Testis (tissue), 3 donors: ENCODE measurements around the gene TRIM29. TPM values are rescaled to one million over a fixed set of nuclear protein-coding genes. Genes with fewer than 3 reads are reported as not detected.

Experiments
- DNase-seq: peaks from one replicate; pipeline ENCODE4 v3.0.0-alpha.2; 2019
- H3K27ac ChIP-seq, 2 donors: fragments of 200-600 bp; sonication (generic); one replicate each; pipeline ENCODE4 v1.5.1; 2019
- H3K27me3 ChIP-seq: fragments of 200-600 bp; sonication (generic); one replicate; pipeline ENCODE4 v1.5.1; 2019
- H3K36me3 ChIP-seq: fragments of 200-600 bp; sonication (generic); one replicate; pipeline ENCODE4 v1.5.1; 2017; ENCODE audit warnings: low read depth; ENCODE audit errors: missing control alignments
- H3K4me1 ChIP-seq: fragments of 200-600 bp; sonication (generic); one replicate; pipeline ENCODE4 v1.5.1; 2019
- H3K4me3 ChIP-seq, 2 donors: fragments of 200-600 bp; sonication (generic); one replicate each; pipeline ENCODE4 v1.5.1; 2017 to 2019
- H3K9me3 ChIP-seq: fragments of 200-600 bp; sonication (generic); one replicate; pipeline ENCODE4 v1.5.1; 2017
- CTCF ChIP-seq, 3 experiments: fragments of 450-650 bp in 2 of 3; fragments of 200-600 bp in 1 of 3; sonication (generic) in 1 of 3; IDR thresholded peaks; one replicate each; pipeline ENCODE4 v1.5.1; 2016 to 2019; ENCODE audit warnings: antibody characterized with exemption in 3 of 3, mild to moderate bottlenecking in 2 of 3, moderate library complexity in 1 of 3
- POLR2A ChIP-seq: fragments of 450-650 bp; IDR thresholded peaks from one replicate; pipeline ENCODE4 v1.6.1; 2017; ENCODE audit warnings: antibody characterized with exemption, mild to moderate bottlenecking, moderate library complexity
- WGBS, 2 donors: methylation state at CpG; one replicate each; pipeline ENCODE4 v1.1.5; 2018; 5-methylcytosine and 5-hydroxymethylcytosine counted together
- intact Hi-C: fragments of 100-400 bp; cut with DNase I; formaldehyde crosslinking; loops from one replicate; pipeline ENCODE4 v1.15.1; 2023; ENCODE audit warnings: low total_unique reads
- polyA plus RNA-seq: library from polyadenylated mRNA; stranded (reverse); fragments of 350-450 nt; fragmentation: Illumina TruSeq; extraction: RNeasy Lipid Tissue Mini Kit (QIAGEN cat#74804); gene quantifications from one replicate; pipeline ENCODE4 v1.2.3, GENCODE V29; 2014; ENCODE audit warnings: low read depth, low replicate concordance; ENCODE audit not compliant: insufficient read depth
- total RNA-seq, 2 donors: library from RNA; depleted of rRNA; stranded (reverse); fragments of >200 nt; gene quantifications; one replicate each; pipeline ENCODE4 v1.2.3, GENCODE V29; 2016

The TRIM29 gene
- total and polyA plus RNA-seq, 3 donors from 2014 or later: 11.6 to 18.2 (median 12.3) TPM

GRCh38 chr11:120184946-120185705 lies 47.2 kb upstream of the TRIM29 start:
- intact Hi-C loops: no loop called here
- WGBS, 2 donors: 23 to 64% methylated on average over 4 to 7 of the region's 7 CpGs
- DNase-seq: peak; percentile 82
- Histone ChIP-seq H3K27ac (peak overlapping the region in 1 of 2 donors; percentile 54), H3K27me3 (no peaks in the 10 kb centered on the region), H3K4me3 (no peak overlapping the region), H3K36me3 (no peaks in the 10 kb centered on the region), H3K9me3 (no peaks in the 10 kb centered on the region), H3K4me1 (peaks cover 29% of the 10 kb centered on the region)
- TF ChIP-seq CTCF (IDR thresholded peaks at IDR 0.05): no peak
- no peak for TF ChIP-seq POLR2A

GRCh38 chr11:120184371-120184945 lies 46.5 kb upstream of the TRIM29 start:
- WGBS, 2 donors: 54 to 67% methylated on average over 11 of the region's 11 CpGs
- peaks cover 29% of the 10 kb centered on the region for H3K4me1 ChIP-seq
- H3K36me3 ChIP-seq: no peaks in the 10 kb centered on the region
- no peaks in the 10 kb centered on the region for H3K27me3 ChIP-seq
- H3K4me3 ChIP-seq: no peak overlapping the region
- no peak for TF ChIP-seq POLR2A
- no peak for TF ChIP-seq CTCF (IDR thresholded peaks at IDR 0.05)
- peak; percentile 42 for DNase-seq
- H3K27ac ChIP-seq: no peak overlapping the region
- no peaks in the 10 kb centered on the region for H3K9me3 ChIP-seq
- intact Hi-C loops: no loop called here

GRCh38 chr11:120183701-120184141 lies 45.8 kb upstream of the TRIM29 start:
- intact Hi-C loops: no loop called here
- H3K4me1 ChIP-seq: peaks cover 29% of the 10 kb centered on the region
- TF ChIP-seq POLR2A (no peak), CTCF (IDR thresholded peaks at IDR 0.05) (no peak)
- 84 to 87% methylated on average over 7 of the region's 7 CpGs for WGBS, 2 donors
- H3K9me3 ChIP-seq: no peaks in the 10 kb centered on the region
- H3K4me3 ChIP-seq: no peak overlapping the region
- no peaks in the 10 kb centered on the region for H3K27me3 ChIP-seq
- no peaks in the 10 kb centered on the region for H3K36me3 ChIP-seq
- no peak overlapping the region for H3K27ac ChIP-seq
- peak; percentile 9 for DNase-seq

- no peaks in the 10 kb centered on the region for H3K36me3 ChIP-seq
- TF ChIP-seq POLR2A (no peak), CTCF (IDR thresholded peaks at IDR 0.05) (peak in 1 of 3 experiments; percentile 16)
- H3K9me3 ChIP-seq: no peaks in the 10 kb centered on the region
- intact Hi-C loops: no loop called here
- 81 to 82% methylated on average over 1 to 5 of the region's 5 CpGs for WGBS, 2 donors
- H3K27me3 ChIP-seq: no peaks in the 10 kb centered on the region
- peak; percentile 46 for DNase-seq
- H3K27ac ChIP-seq: no peak overlapping the region
- H3K4me1 ChIP-seq: peaks cover 29% of the 10 kb centered on the region
- no peak overlapping the region for H3K4me3 ChIP-seq
Measured at GRCh38 chr11:120182790-120183491, 45.0 kb upstream of the TRIM29 start.
